ENCODE measurements around the gene NFATC2.
"Not testable (repeated sequence)": the region's sequence is repeated elsewhere in the genome, so short reads cannot be mapped to it uniquely, and the experiment has no call there.

The NFATC2 gene

GRCh38 chr20:51356871-51357270, 185.6 kb downstream of the NFATC2 start:
- no peak for DNase-seq (ENCODE audit: low read depth in 3 of 3)

- no peak for DNase-seq (ENCODE audit: low read depth in 3 of 3)
Observed at GRCh38 chr20:51354769-51355319, 187.7 kb downstream of the NFATC2 start.

- DNase-seq (ENCODE audit: low read depth in 3 of 3) = no peak
Observed at GRCh38 chr20:51354191-51354768, 188.2 kb downstream of the NFATC2 start.

- no peak for DNase-seq (ENCODE audit: low read depth in 3 of 3)
Observed at GRCh38 chr20:51353491-51353890, 189.0 kb downstream of the NFATC2 start.

GRCh38 chr20:51352791-51353190, 189.7 kb downstream of the NFATC2 start:
- no peak for DNase-seq (ENCODE audit: low read depth in 3 of 3)

- no peak for DNase-seq (ENCODE audit: low read depth in 3 of 3)
Observed at GRCh38 chr20:51350941-51351631, 191.4 kb downstream of the NFATC2 start.

GRCh38 chr20:51348876-51349275, 193.6 kb downstream of the NFATC2 start:
- DNase-seq (ENCODE audit: low read depth in 3 of 3) = no peak

- DNase-seq (ENCODE audit: low read depth in 3 of 3) = no peak
Observed at GRCh38 chr20:51347831-51348230, 194.7 kb downstream of the NFATC2 start.

GRCh38 chr20:51346686-51347485, 195.6 kb downstream of the NFATC2 start:
- no peak for DNase-seq (ENCODE audit: low read depth in 3 of 3)

GRCh38 chr20:51345601-51346101, 196.9 kb downstream of the NFATC2 start:
- DNase-seq (ENCODE audit: low read depth in 3 of 3) = no peak

- DNase-seq (ENCODE audit: low read depth in 3 of 3) = not testable (repeated sequence)
Observed at GRCh38 chr20:51343802-51344201, 198.7 kb downstream of the NFATC2 start.

- no peak for DNase-seq (ENCODE audit: low read depth in 3 of 3)
Observed at GRCh38 chr20:51342510-51343236, 199.8 kb downstream of the NFATC2 start.

GRCh38 chr20:51341581-51341980, 200.9 kb downstream of the NFATC2 start:
- DNase-seq (ENCODE audit: low read depth in 3 of 3) = no peak

GRCh38 chr20:51340451-51340840, 202.1 kb downstream of the NFATC2 start:
- no peak for DNase-seq (ENCODE audit: low read depth in 3 of 3)

GRCh38 chr20:51339721-51340450, 202.6 kb downstream of the NFATC2 start:
- DNase-seq (ENCODE audit: low read depth in 3 of 3) = no peak

- DNase-seq (ENCODE audit: low read depth in 3 of 3) = no peak
Observed at GRCh38 chr20:51338692-51339440, 203.7 kb downstream of the NFATC2 start.

GRCh38 chr20:51337126-51337805, 205.3 kb downstream of the NFATC2 start:
- no peak for DNase-seq (ENCODE audit: low read depth in 3 of 3)
